ENCODE data around the gene OR5AU1.
"Not testable (repeated sequence)": the region's sequence is repeated elsewhere in the genome, so short reads cannot be mapped to it uniquely, and the experiment has no call there.

OR5AU1 gene

DNA sequence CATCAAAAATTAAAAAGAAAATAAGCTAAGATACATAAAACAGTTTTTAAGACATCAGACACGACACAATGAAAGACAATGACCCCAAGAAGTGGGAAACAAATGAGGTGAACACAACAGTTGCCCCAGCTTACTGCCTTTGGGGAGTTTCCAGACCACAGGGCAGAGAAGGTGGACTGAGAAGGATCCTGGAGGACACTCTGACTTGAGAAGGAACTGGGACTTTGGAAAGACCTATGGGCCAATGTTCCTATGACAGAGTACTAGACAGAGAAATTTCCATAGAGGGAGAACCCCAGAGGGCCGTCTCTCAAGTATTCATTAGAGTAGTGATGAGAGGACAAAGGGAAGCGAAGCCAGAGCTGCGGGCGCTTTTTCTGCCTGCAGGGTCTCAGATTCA lies 6.2 kb upstream of the OR5AU1 start:
- ChIA-PET POLR2A (no interaction called here), CTCF (no interaction called here)
- TF ChIP-seq L3MBTL2 (conservative IDR thresholded peaks at IDR 0.05) (no peak), ZNF384 (IDR thresholded peaks at IDR 0.05) (no peak), LEF1 (IDR thresholded peaks at IDR 0.05; ENCODE audit: borderline replicate concordance) (no peak), TARDBP (IDR thresholded peaks at IDR 0.05) (no peak), NFRKB (IDR thresholded peaks at IDR 0.05) (no peak), SP1 (IDR thresholded peaks at IDR 0.05) (no peak), ELF4 (IDR thresholded peaks at IDR 0.05) (no peak), FOXA1 (IDR thresholded peaks at IDR 0.05) (no peak), PKNOX1 (IDR thresholded peaks at IDR 0.05) (no peak), FOXM1 (IDR thresholded peaks at IDR 0.05; ENCODE audit: borderline replicate concordance) (no peak), ARNT (IDR thresholded peaks at IDR 0.05) (no peak), CTBP1 (IDR thresholded peaks at IDR 0.05; ENCODE audit: borderline replicate concordance) (no peak)
- no peak for DNase-seq (ENCODE audit: extremely low spot score)

DNA sequence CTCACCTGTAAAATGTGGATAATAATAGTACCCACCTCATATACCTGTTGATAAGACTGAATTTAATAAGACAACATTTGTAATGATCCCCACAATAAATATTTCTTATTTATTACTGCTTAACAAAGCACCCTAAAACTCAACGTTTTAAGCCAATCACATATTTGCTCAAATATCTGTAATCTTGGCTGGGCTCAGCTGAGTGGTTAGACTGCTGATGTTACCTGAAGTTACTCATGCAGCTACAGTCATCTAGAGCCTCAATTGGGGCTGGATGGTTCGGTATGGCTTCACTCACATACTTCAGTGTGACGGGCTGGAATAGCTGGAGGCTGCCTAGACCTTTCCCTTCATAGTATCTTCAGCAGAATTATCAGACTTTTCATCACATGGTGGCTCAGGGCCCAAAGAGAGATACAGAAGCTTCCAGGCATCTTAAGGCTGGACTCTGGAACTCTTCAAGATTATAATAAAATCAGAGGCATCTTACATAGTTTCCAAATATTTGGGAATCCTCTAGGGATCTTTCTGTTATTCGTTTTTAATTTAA lies 4.3 kb upstream of the OR5AU1 start:
- ChIA-PET CTCF (interaction anchor here (1.1 kb wide), 1 partner anchor 24 kb away, joined by 3 read pairs; no protein-coding TSS in a partner anchor), POLR2A (no interaction called here)
- TF ChIP-seq ARNT (IDR thresholded peaks at IDR 0.05) (no peak), TARDBP (IDR thresholded peaks at IDR 0.05) (no peak), FOXK2 (IDR thresholded peaks at IDR 0.05) (no peak), NFRKB (IDR thresholded peaks at IDR 0.05) (no peak), SP1 (IDR thresholded peaks at IDR 0.05) (no peak), BHLHE40 (IDR thresholded peaks at IDR 0.05; ENCODE audit: borderline replicate concordance) (no peak), ZNF384 (IDR thresholded peaks at IDR 0.05) (no peak), LEF1 (IDR thresholded peaks at IDR 0.05; ENCODE audit: borderline replicate concordance) (no peak), PKNOX1 (IDR thresholded peaks at IDR 0.05) (no peak), SUZ12 (IDR thresholded peaks at IDR 0.05) (no peak)
- no peak for DNase-seq (ENCODE audit: extremely low spot score)

GRCh38 chr14:21158175-21158574 lies 2.3 kb upstream of the OR5AU1 start:
- POLR2A ChIA-PET; CTCF ChIA-PET; DNase-seq (ENCODE audit: extremely low spot score): not testable (repeated sequence)

GRCh38 chr14:21149641-21150367 lies 6.1 kb downstream of the OR5AU1 start:
- ChIA-PET POLR2A (no interaction called here), CTCF (interaction anchor here (0.6 kb wide), 1 partner anchor 19 kb away, joined by 4 read pairs; no protein-coding TSS in a partner anchor)
- no peak for DNase-seq (ENCODE audit: extremely low spot score)
- TF ChIP-seq ARNT (IDR thresholded peaks at IDR 0.05) (no peak), L3MBTL2 (conservative IDR thresholded peaks at IDR 0.05) (no peak), SP1 (IDR thresholded peaks at IDR 0.05) (no peak), FOXA1 (IDR thresholded peaks at IDR 0.05) (no peak), SUZ12 (IDR thresholded peaks at IDR 0.05) (no peak), ZNF384 (IDR thresholded peaks at IDR 0.05) (no peak)

GRCh38 chr14:21145437-21145836 lies 10.4 kb downstream of the OR5AU1 start:
- ChIA-PET CTCF (no interaction called here), POLR2A (no interaction called here)
- TF ChIP-seq SUZ12 (IDR thresholded peaks at IDR 0.05) (no peak), FOXA1 (IDR thresholded peaks at IDR 0.05) (no peak), HDGF (IDR thresholded peaks at IDR 0.05; ENCODE audit: borderline replicate concordance) (no peak), ELF4 (IDR thresholded peaks at IDR 0.05) (no peak), ARNT (IDR thresholded peaks at IDR 0.05) (no peak), TARDBP (IDR thresholded peaks at IDR 0.05) (no peak), ZNF384 (IDR thresholded peaks at IDR 0.05) (no peak), SP1 (IDR thresholded peaks at IDR 0.05) (no peak), CTBP1 (IDR thresholded peaks at IDR 0.05; ENCODE audit: borderline replicate concordance) (no peak), FOXK2 (IDR thresholded peaks at IDR 0.05) (no peak)
- DNase-seq (ENCODE audit: extremely low spot score) = no peak

GRCh38 chr14:21142357-21142756 lies 13.5 kb downstream of the OR5AU1 start:
- CTCF ChIA-PET = interaction anchor here (0.8 kb wide), 1 partner anchor 47 kb away, joined by 4 read pairs; no protein-coding TSS in a partner anchor

GRCh38 chr14:21136024-21136423 lies 19.8 kb downstream of the OR5AU1 start:
- POLR2A ChIA-PET = no interaction called here
- peak; percentile 26 for DNase-seq (ENCODE audit: extremely low spot score)
- CTCF ChIA-PET = interaction anchor here (0.9 to 1.2 kb wide), 7 partner anchors 10 to 121 kb away, joined by 3 to 5 read pairs (median 3); no protein-coding TSS in a partner anchor
- TF ChIP-seq TARDBP (IDR thresholded peaks at IDR 0.05) (no peak), ZNF384 (IDR thresholded peaks at IDR 0.05) (no peak), NFRKB (IDR thresholded peaks at IDR 0.05) (no peak), LEF1 (IDR thresholded peaks at IDR 0.05; ENCODE audit: borderline replicate concordance) (no peak)

More at GRCh38 chr14:21142357-21142756, 13.5 kb downstream of the OR5AU1 start:
- DNase-seq (ENCODE audit: extremely low spot score) = no peak
- TF ChIP-seq BHLHE40 (IDR thresholded peaks at IDR 0.05; ENCODE audit: borderline replicate concordance) = no peak
- TF ChIP-seq FOXA1 (IDR thresholded peaks at IDR 0.05) = no peak
- POLR2A ChIA-PET = no interaction called here

DNA sequence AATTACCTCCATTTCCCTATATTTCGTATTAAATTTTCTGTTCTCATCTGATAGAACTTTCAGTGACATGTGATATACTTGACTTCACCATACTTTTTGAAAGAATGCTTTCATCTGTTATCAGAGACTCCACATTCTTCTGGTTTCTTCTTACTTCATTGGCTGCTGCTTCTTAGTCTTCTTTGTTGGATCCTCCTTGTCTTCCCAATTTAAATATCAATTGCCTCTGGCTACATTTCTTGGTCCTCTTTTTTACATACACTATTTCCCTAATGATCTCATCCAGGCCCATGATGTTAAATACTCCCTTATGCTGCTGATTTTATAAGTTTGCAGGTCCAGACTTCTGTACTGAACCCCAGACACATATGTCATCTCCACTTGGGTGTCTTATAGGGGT lies 22.0 kb downstream of the OR5AU1 start:
- CTCF ChIA-PET = no interaction called here
- DNase-seq (ENCODE audit: extremely low spot score) = no peak
- POLR2A ChIA-PET = no interaction called here
- TF ChIP-seq L3MBTL2 (conservative IDR thresholded peaks at IDR 0.05) (no peak), FOXM1 (IDR thresholded peaks at IDR 0.05; ENCODE audit: borderline replicate concordance) (no peak), ELF4 (IDR thresholded peaks at IDR 0.05) (no peak), HDGF (IDR thresholded peaks at IDR 0.05; ENCODE audit: borderline replicate concordance) (no peak), ARNT (IDR thresholded peaks at IDR 0.05) (no peak), PKNOX1 (IDR thresholded peaks at IDR 0.05) (no peak), ZNF384 (IDR thresholded peaks at IDR 0.05) (no peak), CTBP1 (IDR thresholded peaks at IDR 0.05; ENCODE audit: borderline replicate concordance) (no peak), LEF1 (IDR thresholded peaks at IDR 0.05; ENCODE audit: borderline replicate concordance) (no peak), FOXK2 (IDR thresholded peaks at IDR 0.05) (no peak), SP1 (IDR thresholded peaks at IDR 0.05) (no peak), NFRKB (IDR thresholded peaks at IDR 0.05) (no peak)

Data from HEK293T (cell line).